Amygdala (tissue), 56 donors: Measurements from ENCODE around the gene SLC1A2.

Experiments used
- DNase-seq, 56 donors: peaks; one replicate each; lab custom pipeline; 2025; lab: John Stamatoyannopoulos, UW

Gene SLC1A2

GRCh38 chr11:35334385-35335090 is 84.8 kb downstream of the SLC1A2 start:
- DNase-seq, result no peak

- no peak for DNase-seq
Measured at GRCh38 chr11:35332524-35332923, 86.8 kb downstream of the SLC1A2 start.

DNA sequence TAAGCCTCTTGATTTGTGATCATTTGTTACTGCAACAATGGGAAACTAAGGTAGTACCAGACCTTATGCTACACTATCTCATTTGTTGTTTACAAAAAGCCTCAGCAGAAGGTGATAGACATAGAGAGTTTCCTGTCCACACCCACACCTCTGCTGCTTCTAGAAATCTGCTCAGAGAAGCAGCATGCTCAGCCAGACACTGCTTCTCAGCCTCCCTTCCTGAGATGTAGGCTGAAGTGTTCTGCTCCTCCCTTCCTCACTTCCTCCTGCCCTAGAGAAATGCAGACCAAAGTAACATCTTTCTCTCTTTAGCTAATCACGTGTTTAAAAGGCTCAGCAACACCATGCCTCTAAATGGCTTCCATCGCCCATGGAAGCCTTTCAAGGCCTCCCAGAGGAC is 88.4 kb downstream of the SLC1A2 start:
- DNase-seq, result peak in 2 of 56 donors; percentile 20 to 25

GRCh38 chr11:35330156-35330889 is 89.0 kb downstream of the SLC1A2 start:
- DNase-seq, result peak in 1 of 56 donors; percentile 13

DNA sequence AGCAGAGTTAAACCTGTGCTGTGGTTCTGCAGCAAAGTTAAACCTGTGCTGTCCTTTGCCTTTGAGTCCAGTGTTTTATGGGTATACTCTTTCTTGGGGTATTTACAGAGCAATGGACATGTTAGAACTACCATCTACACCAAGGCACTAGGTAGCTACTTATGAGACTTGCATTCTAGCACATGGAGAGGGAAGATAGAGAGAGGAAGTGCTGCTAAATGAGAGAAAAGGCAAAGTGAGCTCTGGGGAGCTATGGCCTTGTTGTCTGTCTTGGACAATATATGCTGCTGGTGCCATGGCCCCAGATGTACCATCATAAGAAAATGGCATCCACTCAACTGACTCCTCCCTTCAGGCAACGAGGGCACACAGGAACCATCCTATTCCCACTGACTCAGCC is 91.5 kb downstream of the SLC1A2 start:
- no peak for DNase-seq

GRCh38 chr11:35326266-35326879 is 93.0 kb downstream of the SLC1A2 start:
- DNase-seq, result no peak

GRCh38 chr11:35324981-35325380 is 94.4 kb downstream of the SLC1A2 start:
- DNase-seq, result no peak

DNA sequence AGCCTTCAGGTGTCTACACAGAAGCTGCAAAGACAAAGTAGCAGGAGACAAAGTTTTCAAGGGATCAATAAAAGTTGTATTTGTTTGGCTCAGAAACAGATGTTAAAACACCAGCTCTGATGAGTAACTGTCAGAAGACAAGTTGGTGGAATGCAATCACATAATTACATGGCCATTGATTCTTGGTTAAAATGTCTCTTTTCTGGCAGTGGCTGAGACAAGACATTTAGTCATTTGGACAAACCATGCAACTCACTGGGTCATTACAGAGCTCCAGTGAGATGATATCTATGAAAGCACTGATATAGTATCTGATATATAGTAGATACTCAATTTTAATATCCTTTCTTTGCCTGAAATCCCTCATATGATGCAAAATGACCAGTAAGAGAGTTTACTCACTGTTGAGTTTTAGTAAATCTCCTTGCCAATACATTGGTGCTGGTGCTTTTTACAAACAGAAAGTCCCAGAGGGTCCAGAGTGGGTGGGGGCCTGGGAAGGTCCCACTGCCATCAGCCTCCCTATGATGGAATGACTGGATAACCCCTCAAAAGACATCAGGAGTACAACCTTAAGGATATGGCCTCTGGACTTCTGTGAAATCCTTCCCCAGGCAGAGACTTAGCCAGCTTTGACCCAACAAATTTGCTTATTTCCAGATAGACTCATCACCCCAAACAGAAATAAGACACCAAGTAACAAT is 95.0 kb downstream of the SLC1A2 start:
- no peak for DNase-seq

- DNase-seq, result no peak
Measured at GRCh38 chr11:35323076-35323868, 96.1 kb downstream of the SLC1A2 start.

- DNase-seq, result no peak
Measured at GRCh38 chr11:35322318-35322979, 96.9 kb downstream of the SLC1A2 start.

DNA sequence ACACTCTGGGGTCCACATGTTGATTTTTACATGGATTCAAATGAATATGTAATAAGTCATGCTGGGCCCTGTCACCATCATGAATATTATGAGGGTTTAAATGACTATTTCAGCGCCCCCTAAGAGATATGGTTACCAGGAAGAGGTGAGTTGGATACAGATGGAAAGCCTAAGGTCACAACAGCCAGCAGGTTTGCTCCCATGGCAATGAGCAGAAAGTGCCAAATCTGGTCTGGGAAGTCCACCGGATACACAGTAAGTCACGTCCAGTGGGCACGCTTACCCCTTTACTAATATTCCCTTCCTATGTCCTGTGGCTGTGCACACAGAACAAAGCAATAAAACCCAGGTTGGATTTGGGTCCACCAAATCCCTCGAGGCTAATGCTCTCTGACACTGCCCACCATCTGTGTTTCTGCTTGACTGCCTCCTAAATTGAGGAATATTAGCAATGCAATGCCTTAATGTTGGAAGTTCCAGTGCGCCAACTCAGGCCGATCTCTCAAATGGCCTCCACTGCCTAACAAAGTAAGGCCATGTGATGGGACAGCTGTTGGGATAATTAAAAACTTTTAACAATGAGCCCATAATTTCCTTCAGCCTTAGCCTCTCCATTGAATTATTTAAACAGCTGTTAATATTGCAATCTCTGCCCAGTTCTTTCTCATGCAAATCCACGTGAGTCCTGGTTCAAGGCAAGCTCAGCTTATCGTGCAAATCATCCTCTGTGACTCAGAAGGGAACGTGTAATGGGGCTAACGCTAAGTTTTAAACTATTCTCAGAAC is 97.6 kb downstream of the SLC1A2 start:
- no peak for DNase-seq

GRCh38 chr11:35321111-35321510 is 98.2 kb downstream of the SLC1A2 start:
- no peak for DNase-seq

DNA sequence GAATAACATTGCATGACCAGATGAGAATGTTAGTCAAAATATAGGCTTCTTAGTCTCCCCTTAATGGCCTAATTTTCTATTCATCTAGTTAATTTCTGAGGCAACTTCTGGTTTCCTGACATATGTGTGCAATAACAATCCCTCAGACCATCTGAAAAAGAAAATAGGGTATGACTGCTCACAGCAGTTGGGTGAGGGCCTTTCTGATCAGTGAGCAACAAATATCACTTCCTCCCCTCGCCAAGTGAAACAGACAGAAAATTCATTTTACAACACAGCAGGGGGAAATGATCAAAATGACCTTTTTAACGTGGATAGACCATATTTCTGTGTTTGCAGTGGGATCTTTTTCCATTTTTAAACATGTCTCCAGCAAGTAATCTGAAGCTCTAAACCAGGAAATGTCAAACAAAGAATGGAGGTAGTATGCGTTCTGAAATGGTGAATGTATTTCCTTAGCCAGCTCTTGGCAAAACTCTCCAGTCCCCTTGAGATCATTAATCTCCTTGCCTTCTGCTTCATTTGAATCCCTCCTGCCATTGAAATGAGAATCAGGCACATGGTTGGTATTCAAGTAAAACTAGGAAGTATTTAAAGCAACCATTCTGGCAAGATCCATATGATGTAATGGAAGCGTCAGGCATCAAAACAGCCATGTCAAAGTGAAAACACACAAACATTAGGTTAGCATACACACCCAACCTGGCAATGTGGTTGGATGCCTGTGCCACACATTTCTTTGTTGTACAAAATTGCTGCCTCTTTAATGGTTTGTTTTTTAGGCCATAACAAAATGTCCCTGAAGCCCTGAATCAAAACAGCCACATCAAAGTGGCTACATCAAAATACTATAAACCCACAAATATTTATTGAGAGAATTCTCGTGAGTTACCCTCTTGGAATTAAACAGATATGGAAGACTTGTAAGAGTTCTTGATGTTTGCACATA is 100.1 kb downstream of the SLC1A2 start:
- no peak for DNase-seq

GRCh38 chr11:35318309-35318708 is 101.0 kb downstream of the SLC1A2 start:
- no peak for DNase-seq

GRCh38 chr11:35317253-35317652 is 102.1 kb downstream of the SLC1A2 start:
- DNase-seq, result no peak

DNA sequence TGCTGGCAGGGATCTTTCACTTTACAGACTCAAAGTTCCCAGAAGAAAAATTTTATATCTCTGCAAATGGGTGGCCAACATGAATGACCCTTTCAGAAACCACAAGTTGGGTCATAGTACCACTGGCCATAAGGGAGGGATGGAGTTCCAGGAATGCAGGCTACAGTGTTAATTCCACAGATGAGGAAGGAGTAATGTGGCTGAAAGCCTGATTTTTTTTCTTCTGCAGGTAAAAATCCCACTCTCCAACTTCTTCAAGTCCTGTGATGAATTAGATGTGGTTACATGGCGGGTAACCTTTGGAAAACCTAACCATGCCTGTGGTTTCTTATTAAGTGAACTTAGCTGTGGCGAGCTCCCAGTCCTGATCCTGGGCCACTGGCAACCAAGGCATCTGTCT is 103.2 kb downstream of the SLC1A2 start:
- no peak for DNase-seq

- DNase-seq, result no peak
Measured at GRCh38 chr11:35313760-35314153, 105.6 kb downstream of the SLC1A2 start.
